HG02571 (cell line): ENCODE results near the gene SPOCK1.

Source experiments
- ATAC-seq: cut with Tn5 transposase; IDR thresholded peaks from one replicate; pipeline ENCODE4 v1.9.1; 2021; ENCODE audit warnings: mild to moderate bottlenecking, moderate library complexity; ENCODE audit not compliant: unreplicated experiment

The SPOCK1 gene

GRCh38 chr5:137446615-137447014, 52.5 kb downstream of the SPOCK1 start:
- no peak for ATAC-seq

DNA sequence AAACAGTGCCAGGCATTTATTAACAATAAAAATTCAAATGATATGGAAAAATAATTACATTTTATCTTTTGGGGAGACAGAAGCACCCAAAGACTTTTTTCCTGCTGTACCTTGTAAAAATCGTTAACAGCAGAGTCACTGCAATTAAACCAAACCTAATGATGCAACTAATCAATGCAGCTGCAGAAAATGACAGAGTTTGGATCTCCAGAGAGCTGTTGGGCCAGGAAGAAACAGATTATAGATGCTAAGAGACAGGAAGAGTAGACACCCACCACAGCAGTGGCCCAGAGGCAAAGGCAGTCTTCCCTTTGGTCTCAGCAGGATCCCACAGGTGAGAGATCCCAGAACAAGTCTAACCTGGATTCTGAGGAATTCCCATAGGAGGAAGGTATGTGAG, 53.0 kb downstream of the SPOCK1 start:
- ATAC-seq, result no peak

DNA sequence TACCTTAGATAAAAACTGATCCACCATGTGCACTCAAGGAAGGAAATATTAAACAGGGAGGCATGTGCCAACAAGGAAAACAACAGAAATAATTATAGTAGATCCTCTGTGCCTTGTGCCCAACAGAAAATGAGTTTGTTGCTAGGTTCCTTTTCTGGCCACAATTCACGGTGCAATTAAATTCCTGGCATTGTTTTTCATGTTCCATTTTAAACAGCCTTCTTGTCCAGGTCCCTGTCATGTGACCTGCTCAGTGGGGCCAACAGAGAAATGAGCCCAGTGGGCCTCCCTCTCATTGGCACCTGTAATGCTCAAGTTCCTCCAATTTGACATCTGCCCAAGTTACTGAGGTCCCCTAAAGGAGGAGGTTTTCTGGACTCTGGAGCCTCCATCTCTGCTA, 56.5 kb downstream of the SPOCK1 start:
- no peak for ATAC-seq

DNA sequence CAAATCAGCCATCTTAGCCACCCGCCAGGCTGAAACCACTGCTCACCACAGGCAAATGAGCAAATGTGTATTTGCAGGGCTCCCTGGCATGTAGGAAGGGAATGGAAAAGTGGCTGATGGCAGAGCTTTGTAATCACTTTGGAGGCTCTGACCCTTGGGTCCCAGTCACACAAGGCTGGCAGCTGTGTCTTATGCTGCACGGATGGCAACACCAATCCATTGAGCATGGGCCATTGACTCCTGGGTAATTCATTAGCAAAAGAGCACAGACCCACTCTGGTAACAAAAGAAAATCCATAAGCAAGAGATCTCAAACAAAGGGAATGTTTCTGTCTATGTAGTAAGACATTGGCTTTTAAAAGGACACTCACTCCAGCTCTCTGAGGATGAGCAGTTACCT, 57.6 kb downstream of the SPOCK1 start:
- no peak for ATAC-seq

- no peak for ATAC-seq
These were observed 58.3 kb downstream of the SPOCK1 start for GRCh38 chr5:137440795-137441194.

DNA sequence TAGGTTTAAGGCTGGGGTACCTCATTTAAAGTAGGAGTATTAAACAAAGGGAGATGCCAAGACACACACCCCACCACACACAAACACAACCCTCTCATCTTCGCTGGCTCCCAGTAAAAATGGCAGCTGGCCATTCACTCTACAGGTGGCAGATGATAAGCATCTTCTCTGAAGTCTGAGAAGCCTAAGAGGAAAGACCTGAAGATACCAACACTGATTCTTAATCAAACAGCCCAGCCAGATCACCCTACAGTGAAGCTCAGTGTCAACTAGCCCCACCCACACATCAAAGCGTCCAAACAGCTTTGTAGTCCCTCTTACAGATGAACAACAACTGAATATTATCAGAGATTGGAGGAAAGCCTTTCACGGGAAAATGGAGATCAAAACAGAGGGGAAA, 59.5 kb downstream of the SPOCK1 start:
- no peak for ATAC-seq

DNA sequence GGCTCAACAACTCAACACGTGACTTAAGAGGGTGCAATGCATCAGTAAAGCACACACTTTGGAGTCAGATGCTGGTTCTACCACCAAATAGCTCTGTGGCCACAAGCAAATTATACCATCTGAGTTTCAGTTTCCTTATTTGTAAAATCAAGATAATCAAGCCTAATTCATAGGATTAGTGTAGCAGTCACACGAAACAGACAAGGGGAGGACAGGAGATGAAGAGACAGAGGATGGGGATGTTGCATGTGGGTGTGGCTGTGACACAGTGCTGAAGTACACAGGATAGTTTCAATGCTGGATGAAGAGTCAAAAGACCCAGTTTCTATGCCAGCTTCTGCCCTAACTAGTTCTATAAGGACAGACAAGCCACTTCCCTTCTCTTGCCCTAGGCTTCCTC, 60.2 kb downstream of the SPOCK1 start:
- no peak for ATAC-seq

GRCh38 chr5:137437774-137438173, 61.4 kb downstream of the SPOCK1 start:
- no peak for ATAC-seq

GRCh38 chr5:137433539-137433938, 65.6 kb downstream of the SPOCK1 start:
- no peak for ATAC-seq

- no peak for ATAC-seq
These were observed 66.8 kb downstream of the SPOCK1 start for GRCh38 chr5:137432376-137432775.

GRCh38 chr5:137431051-137431450, 68.1 kb downstream of the SPOCK1 start:
- no peak for ATAC-seq

DNA sequence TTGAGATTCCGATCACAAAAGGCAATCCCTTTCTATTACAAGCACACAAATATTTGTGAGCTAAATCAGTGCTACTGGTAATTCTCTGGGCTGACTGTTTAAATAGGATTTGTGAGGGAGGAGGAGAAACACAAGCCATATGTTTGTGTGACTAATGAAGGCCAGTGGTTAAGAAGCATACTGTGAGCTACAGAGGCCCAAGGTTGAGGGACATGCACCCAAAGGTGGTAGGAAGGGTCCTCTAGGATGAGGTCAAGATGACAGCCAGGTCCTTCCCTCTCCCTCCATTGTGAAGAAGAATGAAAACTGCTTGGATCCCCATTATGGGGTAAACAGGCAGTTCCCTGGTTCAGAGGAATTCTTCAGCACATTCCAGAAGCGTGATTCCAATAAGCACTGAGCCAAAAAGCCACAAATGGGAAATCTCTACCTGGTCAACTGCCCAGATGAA, 83.9 kb downstream of the SPOCK1 start:
- ATAC-seq, result no peak

DNA sequence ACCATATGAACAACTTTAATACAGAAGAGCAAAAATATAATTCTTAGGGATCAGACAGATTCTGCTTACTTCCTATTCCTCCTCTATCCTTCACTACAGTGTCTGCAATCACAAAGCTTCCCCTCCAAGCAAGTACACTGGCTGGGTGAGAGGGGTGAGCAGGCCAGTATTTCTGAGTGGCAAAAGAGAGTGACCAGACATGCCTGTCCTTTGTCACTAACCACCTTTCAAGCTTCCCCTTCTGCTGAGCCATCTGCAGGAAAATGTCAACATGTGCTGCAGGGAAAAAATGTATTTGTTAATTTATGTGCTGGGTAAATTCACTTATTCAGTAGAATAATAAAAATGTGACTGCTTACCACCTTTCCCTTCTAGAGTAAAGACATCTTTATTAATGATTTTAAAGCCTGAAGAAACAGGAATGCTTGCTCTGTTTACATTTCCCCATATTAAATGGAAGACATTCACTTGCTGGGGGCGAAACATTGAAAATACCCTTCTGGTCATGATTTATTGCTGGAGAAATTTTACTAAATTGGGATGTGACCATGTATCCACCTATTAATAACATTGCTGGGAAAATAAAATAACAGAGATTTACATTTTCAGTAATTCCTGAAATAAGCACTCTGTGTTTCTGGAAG, 84.9 kb downstream of the SPOCK1 start:
- ATAC-seq, result no peak

- ATAC-seq, result no peak
These were observed 87.0 kb downstream of the SPOCK1 start for GRCh38 chr5:137412136-137412535.

- ATAC-seq, result no peak
These were observed 88.7 kb downstream of the SPOCK1 start for GRCh38 chr5:137410234-137411010.

GRCh38 chr5:137409736-137410135, 89.4 kb downstream of the SPOCK1 start:
- no peak for ATAC-seq

GRCh38 chr5:137407090-137407489, 92.0 kb downstream of the SPOCK1 start:
- ATAC-seq, result no peak

DNA sequence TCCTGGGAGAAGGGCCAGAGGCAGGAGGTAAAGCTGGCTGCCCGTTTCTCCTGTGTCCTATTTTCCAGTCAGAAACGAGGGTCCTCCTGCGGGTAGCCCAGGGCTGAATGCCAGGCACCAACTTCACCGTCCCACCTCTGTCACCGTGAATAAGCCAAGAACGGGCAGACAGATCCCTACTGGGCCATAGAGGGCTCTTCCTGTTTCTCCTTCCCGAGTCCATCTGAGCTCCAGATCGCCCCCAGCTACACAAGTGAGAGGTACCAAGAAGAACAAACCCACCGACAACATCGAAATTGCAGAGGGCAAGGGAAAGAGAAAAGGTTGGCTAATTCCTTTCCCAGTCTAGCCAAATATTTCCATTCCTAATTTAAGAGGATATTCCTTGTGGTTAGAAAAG, 93.7 kb downstream of the SPOCK1 start:
- no peak for ATAC-seq

GRCh38 chr5:137403869-137404268, 95.3 kb downstream of the SPOCK1 start:
- no peak for ATAC-seq

GRCh38 chr5:137402436-137403187, 96.5 kb downstream of the SPOCK1 start:
- no peak for ATAC-seq

DNA sequence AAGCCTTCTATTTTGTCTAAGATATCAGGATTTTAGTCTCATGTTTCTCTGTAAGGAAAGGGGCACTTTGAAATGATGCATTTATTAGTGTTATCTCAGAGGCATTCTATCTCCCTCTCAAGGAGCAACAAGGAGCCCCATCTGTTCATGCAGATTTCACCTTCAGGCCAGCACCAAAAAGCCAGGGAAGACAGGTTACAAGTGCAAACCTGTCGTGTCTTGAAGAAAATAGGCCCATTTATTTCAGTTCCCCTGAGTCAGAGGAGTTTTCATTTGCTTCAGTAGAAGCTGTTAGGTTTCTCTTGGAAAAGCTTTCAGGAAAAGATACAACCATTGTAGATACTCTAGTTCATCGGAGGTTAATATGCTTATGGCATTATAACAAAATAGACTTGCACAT, 97.2 kb downstream of the SPOCK1 start:
- ATAC-seq, result no peak

- no peak for ATAC-seq
These were observed 98.6 kb downstream of the SPOCK1 start for GRCh38 chr5:137400571-137400970.
